Stimulated activated CD4-positive, alpha-beta T cell treated with anti-CD3 and anti-CD28 coated beads, Interleukin-1b, Interleukin-23, amount 100 ng/mL, for 1 hour (primary cell): Measurements from ENCODE around the gene FNDC10.
"Not testable (repeated sequence)": the region's sequence is repeated elsewhere in the genome, so short reads cannot be mapped to it uniquely, and the experiment has no call there.

ENCODE experiments used
- DNase-seq, 2 donors: peaks; one replicate each; pipeline ENCODE4 v3.0.0-alpha.2; 2020; ENCODE audit warnings: low read depth in 2 of 2

FNDC10 gene

GRCh38 chr1:1567891-1568291 is 32.0 kb downstream of the FNDC10 start:
- no peak for DNase-seq

- no peak for DNase-seq
These were observed 32.6 kb downstream of the FNDC10 start for GRCh38 chr1:1567152-1567875.

DNA sequence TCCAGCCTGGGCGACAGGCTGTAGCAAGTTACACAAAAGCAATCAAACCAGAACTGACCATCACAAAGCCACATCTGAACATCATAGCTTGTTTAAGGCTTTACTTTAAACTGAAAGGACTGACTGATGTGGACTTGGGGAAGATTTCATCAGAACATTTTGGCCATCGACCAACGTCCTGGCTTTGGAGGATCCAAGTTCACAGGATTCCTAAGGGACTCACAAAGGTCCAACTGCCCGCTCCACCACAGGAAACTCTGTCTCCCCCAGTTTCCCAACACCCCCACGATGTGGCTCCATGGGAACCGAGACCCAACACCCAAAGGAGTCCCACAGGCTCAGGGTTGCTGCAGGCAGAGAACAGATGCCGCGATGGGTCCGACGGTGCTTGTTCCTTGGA is 34.6 kb downstream of the FNDC10 start:
- DNase-seq, result no peak

GRCh38 chr1:1564268-1564667 is 35.7 kb downstream of the FNDC10 start:
- DNase-seq, result no peak

- no peak for DNase-seq
These were observed 36.2 kb downstream of the FNDC10 start for GRCh38 chr1:1563688-1564087.

DNA sequence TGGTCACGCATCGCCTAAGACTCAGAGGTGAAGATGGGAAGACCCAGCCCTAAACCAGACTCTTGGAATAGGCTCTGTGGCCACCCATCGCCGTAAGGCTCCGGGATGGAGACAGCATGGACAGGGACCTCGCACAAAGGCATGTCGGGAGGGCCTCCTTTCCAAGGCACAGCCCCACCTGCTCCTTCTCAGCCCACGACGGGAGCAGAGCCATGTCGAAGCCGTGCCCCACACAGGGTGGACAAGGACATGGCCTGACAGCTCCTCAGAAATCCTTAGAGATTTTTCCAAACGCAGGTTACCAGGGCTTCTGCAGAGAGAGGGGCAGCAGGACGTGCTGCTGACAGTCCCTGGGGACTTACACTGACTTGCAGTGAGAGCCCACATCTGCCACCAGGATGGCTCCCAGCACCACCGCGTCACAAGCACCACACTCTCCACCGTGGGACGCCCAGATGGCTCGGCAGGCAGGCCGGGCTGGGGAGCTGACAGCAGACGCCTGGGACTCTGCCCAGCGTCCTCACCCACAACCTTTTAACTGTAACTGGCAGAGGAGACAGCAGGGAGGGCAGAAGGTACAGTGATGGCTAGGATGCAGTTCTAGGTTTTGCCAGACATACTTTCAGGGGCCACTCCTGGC is 37.3 kb downstream of the FNDC10 start:
- DNase-seq, result no peak

GRCh38 chr1:1561801-1562470 is 38.0 kb downstream of the FNDC10 start:
- no peak for DNase-seq

- DNase-seq, result no peak
These were observed 39.8 kb downstream of the FNDC10 start for GRCh38 chr1:1560178-1560577.

GRCh38 chr1:1559066-1559465 is 40.9 kb downstream of the FNDC10 start:
- DNase-seq, result no peak

GRCh38 chr1:1558591-1558990 is 41.3 kb downstream of the FNDC10 start:
- DNase-seq, result no peak

GRCh38 chr1:1557688-1558087 is 42.2 kb downstream of the FNDC10 start:
- not testable (repeated sequence) for DNase-seq

- DNase-seq, result not testable (repeated sequence)
These were observed 43.0 kb downstream of the FNDC10 start for GRCh38 chr1:1556961-1557360.

DNA sequence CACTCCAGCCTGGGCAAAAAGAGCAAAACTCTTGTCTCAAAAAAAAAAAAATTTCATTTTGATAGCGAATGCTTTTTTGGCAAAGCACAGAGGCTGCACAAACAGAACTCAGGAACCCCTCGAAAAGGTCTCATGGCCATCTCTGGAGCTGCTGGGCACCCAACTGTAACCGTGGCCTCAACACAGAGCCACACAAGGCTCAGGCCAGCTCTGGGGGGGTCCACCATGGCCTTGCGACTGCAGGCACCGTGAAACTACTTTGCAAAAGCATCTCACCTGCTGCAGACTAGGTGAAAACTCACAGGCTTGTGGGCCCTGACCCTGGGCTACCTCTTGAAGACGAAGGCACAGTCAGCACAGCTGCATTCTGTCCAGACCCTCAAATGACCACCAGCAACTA is 43.4 kb downstream of the FNDC10 start:
- DNase-seq, result no peak

GRCh38 chr1:1554926-1555915 is 44.7 kb downstream of the FNDC10 start:
- DNase-seq, result no peak

- DNase-seq, result no peak
These were observed 45.4 kb downstream of the FNDC10 start for GRCh38 chr1:1554550-1554925.

- no peak for DNase-seq
These were observed 46.0 kb downstream of the FNDC10 start for GRCh38 chr1:1553821-1554494.

- no peak for DNase-seq
These were observed 47.7 kb downstream of the FNDC10 start for GRCh38 chr1:1552263-1552639.

DNA sequence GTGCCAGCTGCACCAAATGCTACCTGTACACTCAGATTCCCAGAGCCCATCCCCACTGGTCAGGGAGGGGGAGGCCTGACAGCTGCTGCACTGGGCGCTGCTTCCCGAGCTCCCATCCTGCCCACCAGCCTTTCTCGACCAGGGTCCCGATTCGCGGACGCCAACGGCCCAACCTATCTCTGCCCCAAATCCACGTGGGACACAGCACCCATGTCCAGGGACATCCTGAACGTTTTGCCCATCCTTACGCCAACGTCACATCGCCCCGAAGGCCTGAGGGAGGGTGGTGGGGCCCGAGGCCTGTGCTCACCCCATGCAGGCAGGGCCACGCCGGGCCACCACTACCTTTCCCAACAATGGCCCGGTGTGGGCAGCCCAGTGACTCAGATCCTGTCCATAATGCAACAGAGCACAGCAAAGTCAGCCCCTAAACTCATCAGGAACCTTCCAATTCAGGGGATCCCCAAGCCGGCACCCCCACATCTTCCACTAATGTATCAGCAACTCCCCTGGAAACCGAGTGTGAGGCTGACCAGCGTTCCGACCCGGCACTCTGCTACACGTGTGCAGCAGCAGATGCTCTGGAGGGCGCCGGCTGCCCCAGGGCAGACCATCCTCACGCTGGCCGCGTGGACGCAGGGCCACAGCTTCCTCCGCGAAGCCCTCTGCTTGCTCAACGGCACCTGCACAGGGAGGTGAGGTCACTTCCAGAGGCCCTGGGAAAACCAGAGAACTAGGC is 48.2 kb downstream of the FNDC10 start:
- DNase-seq, result no peak

DNA sequence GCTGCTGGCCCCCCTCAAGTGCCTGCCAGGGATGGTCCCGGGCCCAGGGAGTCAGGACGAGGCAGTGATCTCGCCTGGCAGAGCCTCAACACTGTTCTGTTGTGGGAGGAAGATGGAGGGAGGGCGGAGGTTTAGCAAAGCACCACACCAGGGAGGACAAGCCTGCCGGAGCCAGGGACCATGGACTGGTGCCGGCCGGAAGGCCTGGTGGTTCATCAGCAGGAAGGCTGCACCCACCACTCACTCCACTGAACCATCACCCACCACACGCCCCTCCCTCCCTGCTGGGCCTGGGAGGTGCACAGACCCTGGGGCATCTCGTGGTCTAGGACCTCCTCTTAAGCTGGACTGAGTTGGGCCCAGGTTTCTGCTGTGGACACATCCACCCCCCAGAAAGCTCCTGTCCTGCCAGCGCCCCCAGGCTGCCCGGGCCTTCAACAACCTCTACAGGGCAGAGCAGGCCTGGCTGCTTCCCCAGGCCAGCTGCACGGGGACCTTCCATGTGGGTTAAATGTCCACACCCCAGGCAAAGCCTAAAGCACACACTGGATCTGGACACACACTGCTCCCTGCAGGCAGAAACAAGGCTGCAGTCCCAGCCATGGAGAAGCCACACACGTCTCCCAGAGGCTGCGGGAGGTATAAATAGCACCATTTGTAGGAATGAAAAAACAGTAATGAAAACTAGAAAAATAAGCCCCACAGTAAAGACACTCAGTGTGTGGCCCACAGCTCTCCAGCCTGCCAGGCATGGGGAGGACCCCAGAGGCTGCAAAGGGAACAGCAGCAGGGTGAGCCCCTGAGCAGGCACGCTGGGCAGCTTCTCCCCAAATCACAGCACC is 49.1 kb downstream of the FNDC10 start:
- no peak for DNase-seq

DNA sequence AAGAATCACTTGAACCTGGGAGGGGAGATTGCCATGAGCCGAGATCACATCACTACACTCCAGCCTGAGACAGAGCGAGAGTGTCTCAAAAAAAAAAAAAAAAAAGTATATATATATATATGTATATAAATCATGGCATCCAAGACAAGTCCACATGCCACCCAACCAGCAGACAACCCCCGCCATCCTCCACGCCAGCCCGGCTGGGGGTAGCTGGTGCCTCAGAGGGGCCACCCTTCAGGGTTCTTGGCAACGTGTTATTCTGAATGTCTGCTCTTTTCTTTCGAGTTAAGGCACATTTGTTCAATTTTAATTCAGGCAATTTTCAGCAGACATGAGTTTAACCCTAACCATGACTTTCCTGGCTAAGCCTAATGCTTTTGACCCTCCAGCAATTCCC is 49.8 kb downstream of the FNDC10 start:
- DNase-seq, result no peak
